KBM-7 (cell line): ENCODE measurements around the gene GLIPR2.

Source experiments
- DNase-seq: peaks from one replicate; pipeline ENCODE4 v3.0.0-alpha.2; 2015
- in situ Hi-C: fragments of 300-500 bp; cut with MboI; formaldehyde crosslinking; loops from 2 replicates; pipeline ENCODE4 v1.14.3; 2020; ENCODE audit warnings: low sequenced_read_pairs, low pct_unique_long_range_greater_than_20kb, mixed read lengths

GLIPR2 gene

DNA sequence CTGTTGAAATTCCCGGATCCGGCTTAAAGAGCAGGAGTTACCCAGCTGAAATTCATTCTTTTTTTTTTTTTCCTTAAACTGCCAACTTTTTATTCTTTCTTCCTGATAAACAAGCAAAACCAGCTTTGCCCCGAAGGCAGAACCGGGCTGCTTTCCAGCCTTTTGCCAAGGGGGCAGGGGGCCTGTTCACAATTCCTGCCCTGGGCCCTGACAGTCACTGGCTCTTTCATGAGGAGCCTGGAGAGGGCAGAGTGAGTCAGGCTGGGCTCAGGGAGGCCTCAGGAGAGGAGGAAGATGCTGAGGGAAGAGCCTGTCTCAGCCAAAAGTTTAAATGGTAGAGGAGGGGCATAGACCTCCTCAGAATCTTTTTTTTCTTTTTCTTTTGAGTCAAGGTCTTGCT, 4.8 kb downstream of the GLIPR2 start:
- no peak for DNase-seq
- in situ Hi-C loops: no loop called here

DNA sequence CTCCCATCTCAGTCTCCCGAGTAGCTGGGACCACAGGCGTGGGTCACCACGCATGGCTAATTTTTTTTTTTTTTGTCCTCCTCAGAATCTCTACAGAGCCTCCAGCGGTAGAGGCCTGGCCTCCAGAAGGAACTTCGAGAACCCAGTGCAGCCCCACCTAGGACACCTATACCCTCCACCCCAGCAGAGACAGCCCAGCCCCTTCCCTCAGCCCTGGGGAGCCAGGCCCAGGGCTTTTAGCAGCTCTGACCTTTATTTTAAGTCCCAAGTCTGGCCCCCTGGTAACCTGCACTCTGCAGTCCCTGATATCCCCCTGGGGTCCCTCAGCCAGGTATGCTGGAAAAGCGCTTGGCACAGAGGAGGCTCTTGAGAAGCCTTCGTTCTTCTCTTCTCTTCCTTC, 5.2 kb downstream of the GLIPR2 start:
- DNase-seq: no peak
- in situ Hi-C loops: no loop called here

DNA sequence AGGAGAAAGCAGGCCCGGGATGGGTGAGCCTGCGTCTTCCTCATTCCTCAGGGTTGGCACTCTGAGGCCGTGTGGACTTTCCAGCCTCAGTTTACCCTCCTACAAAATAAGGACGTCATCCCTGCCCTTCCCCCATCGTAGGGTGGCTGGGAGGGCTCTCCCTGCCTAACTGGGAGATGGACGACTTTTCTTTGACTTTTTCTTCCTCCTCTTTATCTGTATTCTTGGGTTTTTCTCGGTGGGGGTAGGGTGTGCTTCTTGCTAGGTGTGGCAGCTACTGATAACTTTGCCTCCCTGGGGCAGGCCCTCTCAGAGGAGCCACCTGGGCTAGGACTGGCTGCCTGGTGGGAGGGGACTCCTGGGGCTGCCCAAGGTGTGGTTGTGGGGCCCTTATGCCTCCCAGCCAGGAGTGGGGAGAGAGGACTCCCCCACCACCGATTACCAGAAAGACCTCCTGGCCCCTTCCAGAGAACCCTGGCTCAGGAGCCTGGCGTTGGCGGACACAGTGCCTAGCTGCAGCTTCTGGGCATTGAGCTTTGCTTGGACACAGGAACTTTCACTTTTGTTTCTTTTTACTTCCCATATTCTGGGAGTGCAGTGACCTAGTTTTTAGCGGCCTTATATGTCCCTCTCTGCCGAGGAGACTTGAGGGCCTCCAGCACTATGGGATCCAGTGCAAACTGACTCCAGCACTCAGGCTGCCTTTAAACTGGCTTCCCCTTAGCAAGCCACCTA, 6.1 kb downstream of the GLIPR2 start:
- DNase-seq: peak; percentile 50
- in situ Hi-C loops: no loop called here

DNA sequence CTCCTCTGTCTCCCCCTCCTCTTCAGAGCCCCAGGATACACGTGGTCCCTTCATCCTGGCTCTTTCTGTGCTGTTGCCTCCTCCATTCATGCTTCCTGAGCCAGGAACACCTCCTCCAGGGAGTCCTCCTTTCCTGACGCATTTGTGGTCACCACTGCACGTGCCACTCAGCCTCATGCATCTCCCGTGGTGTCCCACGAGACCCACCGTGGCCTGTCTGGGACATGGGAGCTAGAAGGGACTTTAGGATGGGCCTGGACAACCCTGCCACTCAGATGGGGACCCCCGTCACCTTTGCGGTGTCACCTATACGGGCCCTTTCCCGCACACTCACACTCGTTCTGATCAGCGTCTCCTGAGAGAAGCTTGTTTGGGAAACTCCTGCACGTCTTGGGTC, 6.7 kb downstream of the GLIPR2 start:
- no peak for DNase-seq
- in situ Hi-C loops: no loop called here

DNA sequence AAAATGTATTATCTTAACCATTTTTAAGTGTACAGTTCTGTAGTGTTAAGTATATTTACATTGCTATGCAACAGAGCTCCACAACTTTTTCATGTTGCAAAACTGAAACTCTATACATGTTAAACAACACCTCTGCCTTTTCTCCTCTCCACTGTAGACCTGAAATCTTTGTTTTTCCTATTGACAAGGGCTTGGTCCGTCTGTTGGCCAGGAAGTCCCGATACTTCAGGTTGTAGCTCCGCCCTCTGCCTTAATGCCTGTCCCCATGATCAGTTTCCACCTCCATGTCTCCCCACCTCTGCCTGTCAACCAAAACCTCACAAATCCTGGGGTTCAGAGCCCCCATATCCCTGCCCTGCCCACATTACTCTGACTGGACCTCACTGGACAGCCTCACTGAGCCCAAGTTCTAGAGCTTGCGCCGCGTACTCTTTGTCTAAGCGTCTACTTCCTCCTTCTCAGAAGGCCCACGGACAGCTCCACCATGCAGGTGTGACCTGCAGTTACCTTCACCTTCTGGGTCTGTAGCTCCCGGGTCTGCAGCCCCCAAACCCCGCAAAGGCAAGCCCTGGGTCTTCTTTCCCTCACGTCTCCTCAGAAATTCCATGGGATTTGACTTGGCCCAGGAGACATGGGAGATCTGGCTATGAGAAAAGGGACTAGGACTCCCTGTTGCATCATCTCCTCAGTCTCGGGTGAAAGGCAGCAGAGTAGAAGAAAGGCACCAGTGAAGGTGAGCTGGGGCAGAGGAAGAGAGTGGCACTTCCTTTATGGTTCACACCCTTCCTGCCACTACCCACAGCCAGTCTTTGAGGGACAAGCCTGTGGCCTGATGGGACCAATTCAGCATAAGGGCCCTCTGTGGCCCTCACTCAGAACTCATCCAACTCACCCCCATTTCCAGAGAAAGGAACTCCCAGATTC, 8.0 kb downstream of the GLIPR2 start:
- in situ Hi-C loops: no loop called here

DNA sequence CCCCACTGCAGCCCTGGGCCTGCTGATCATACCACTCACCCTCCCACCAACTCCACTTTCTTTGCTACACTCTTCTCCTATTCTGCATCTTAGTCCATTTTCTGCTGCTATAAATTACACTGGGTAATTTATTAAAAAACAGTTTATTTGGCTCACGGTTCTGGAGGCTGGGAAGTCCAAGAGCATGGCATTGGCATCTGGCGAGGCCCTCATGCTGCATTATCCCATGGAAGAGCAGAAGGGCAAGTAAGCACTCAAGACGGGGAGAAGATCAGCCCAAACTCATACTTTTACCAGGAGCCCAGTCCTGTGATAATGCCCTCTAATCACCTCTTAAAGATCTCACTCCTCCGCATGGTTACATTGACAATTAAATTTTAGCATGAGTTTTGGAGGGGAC, 9.4 kb downstream of the GLIPR2 start:
- DNase-seq: no peak
- in situ Hi-C loops: no loop called here

More for the DNA sequence above, 8.0 kb downstream of the GLIPR2 start:
- no peak for DNase-seq

DNA sequence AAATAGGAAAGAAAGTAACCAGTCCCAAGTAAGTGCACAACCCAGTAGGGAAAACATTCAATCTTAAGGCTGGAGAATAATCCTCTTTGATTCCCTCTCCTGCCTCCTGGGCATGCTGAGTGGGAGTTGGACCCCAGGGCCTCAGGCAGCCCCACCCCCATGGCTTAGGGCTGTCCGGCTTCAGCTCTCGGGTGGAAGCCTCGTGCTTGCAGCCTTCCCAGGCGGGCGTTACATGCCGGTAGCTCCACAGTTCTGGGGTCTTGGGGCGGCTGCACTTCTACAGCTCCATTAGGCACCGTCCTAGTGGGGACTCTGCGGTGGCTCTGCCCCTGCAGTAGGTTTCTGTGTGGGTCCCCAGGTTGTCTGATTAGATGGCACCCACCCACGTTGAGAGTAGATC, 10.1 kb downstream of the GLIPR2 start:
- no peak for DNase-seq
- in situ Hi-C loops: no loop called here

DNA sequence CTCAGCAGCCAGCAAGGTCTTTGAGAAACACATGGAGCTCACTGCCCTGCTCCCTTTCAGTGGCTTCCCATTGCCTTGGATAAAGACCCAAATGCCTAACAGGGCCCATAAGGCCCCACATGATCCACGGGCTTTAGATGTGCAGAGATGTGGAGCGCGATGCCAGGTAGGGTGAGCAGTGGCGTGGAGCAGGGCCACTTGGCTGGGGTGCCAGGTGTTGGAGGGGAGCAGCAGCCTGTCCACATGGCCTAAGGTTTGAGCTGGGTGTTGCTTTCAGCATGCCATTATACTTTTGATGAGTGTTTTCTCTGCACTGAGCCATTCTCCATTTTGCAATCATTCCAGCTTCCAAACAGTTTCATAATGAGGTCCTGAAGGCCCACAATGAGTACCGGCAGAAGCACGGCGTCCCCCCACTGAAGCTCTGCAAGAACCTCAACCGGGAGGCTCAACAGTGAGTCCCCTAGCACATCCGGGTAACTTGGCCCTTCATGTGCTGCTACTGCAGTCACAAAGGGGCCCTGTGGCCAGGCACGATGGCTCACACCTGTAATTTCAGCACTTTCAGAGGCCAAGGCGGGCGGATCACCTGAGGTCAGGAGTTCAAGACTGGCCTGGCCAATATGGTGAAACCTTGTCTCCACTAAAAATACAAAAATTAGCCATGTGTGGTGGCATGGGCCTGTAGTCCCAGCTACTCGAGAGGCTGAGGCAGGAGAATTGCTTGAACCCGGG, 11.1 kb downstream of the GLIPR2 start:
- in situ Hi-C loops: no loop called here
- DNase-seq: no peak

DNA sequence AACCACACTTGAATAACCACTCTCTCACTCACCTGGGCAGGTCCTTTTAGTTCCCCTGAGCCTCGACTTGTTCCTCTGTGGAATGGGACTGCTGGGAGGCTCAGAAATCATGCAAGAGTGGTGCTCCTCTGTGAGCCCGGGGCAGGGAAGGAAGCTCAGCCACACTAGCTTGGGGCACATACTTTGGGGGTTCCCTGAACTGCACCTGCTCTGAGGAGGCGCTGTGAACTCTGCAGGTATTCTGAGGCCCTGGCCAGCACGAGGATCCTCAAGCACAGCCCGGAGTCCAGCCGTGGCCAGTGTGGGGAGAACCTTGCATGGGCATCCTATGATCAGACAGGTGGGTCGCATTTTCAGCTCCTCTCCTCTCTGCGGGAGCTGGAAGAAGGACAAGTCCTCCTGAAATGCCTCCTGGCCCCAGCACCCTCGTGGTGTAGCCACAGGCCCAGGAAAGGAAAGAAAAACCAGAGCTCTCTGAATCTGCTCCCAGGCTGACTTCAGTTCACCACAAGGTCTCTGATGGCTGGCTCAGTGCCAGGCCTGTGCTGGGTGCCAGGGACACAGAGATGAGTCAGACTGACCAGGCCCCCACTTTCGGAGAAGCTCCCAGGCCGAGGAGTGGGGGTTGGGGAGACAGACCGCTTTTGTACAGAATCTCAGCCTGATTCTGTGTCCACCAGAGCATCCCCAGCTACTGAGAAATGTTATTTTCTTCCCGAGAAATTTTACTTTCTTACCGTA, 11.9 kb downstream of the GLIPR2 start:
- no peak for DNase-seq
- in situ Hi-C loops: no loop called here

DNA sequence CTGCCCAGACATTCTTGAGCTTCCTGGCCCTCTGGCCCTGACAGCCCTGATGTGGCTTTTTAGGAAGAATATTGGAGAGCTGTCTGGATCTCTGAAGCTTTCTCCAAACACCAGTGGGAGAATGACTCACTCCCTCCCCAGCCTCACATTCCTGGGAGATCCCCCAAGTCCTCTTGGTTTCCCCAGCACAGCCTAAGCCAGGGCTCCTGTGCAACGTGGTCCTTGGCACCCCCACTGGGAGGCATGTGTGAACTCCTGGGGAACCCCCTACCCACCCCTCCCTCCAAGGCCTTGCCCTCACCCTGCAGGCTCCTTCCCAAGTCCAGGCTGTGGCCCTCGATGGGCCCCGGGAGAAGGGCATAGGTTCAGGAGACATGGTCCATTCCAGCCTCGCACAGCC, 12.7 kb downstream of the GLIPR2 start:
- no peak for DNase-seq
- in situ Hi-C loops: no loop called here

DNA sequence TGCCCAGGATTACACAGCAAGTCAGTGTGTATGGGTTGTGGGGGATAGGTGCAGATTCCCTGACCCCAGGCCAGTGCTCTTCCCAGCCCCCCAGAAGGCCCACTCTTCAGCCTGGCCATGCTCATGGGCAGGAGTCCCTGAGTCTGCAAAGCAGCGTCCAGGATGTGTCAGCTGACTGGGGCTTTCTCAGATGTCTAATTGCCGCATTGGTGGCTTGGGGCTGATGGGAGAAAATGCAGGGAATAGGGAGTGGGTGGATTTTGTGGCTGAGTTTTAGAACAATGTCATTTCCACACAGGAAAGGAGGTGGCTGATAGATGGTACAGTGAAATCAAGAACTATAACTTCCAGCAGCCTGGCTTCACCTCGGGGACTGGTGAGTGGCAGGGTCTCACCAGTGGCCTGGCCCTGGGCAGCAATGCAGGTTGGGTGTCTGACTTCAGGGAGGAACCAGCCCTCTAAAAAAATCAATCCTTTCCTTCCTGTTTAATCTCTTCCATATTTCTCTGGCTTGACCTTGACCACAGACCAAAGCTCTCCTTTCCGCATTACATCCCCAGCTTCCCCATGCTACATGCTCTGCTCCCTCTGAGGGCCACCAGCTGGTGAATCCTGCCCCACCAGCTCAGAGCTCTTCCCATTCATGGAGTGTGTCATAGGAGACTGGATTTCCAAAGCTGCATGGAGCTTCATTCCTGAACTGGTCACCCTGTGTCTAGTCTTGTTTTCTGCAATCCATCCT, 14.2 kb downstream of the GLIPR2 start:
- in situ Hi-C loops: no loop called here
- DNase-seq: peak; percentile 57

DNA sequence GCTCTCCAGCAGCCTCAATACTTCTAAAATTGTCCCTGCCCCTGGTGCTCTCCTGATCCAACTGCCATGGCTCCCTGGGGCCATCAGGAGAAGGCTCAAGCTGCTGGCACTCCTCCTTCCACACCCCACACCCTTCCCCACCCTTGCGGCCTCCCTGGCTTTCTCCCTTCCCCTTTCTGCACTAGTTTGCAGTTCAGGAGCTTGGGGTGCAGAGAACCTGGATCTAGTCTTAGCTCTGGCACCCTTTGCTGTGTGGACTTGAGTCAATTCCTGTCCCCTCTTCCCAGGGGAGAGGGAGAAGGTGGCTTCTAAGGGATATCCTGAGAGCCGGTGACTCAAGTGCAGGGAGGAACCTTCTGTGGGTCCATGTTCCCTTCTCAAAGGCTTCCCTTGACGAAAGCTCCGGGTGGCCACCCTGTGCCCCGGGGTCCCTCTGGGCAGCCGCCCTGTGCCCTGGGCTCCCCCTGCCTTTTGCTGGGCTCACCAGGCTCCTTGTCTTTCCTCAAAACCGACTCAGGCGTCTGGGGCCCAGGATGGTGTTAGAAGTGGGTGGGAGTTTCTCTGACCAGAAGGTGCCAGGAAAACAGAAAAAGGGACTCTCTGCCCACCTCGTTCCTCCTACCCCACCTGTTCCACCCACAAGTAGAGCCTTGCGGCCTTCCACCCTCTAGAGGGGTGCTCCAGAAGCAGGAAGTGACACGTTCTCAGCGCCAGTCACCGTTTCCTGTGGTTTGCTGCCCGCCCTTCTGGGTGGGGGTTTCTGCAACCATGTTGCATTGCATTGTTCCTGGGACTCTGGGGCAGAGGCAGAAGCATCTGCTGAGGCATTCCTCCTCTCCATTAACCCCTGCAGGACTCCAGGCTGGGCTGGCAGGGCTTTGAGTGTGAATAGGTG, 15.0 kb downstream of the GLIPR2 start:
- peak; percentile 87 for DNase-seq
- in situ Hi-C loops: no loop called here

DNA sequence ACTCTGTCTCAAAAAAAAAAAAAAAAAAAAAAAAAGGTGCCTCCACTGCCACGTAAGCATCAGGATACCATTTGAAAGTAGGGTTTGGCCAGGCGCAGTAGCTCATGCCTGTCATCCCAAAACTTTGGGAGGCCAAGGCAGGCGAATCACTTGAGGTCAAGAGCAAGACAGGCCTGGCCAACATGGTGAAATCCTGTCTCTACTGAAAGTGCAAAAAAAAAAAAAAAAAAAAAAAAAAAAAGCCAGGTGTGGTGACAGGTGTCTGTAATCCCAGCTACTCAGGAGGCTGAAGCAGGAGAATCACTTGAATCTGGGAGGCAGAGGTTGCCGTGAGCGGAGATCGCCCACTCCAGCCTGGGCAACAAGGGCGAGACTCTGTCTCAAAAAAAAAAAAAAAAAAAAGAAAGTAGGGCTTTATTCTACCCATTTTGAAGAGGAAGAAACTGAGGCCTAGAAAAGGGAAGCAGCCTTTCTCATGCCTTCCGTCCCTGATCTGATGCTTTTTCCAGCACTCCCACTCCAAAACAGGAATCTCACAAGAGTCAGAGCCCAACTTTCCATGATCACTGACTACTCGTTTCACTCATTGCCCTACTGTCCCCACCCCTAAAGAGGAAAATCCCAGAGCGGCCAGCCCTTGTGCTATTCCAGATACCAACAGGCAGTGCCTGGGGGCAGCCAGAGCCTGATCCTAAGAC, 16.4 kb downstream of the GLIPR2 start:
- no peak for DNase-seq

DNA sequence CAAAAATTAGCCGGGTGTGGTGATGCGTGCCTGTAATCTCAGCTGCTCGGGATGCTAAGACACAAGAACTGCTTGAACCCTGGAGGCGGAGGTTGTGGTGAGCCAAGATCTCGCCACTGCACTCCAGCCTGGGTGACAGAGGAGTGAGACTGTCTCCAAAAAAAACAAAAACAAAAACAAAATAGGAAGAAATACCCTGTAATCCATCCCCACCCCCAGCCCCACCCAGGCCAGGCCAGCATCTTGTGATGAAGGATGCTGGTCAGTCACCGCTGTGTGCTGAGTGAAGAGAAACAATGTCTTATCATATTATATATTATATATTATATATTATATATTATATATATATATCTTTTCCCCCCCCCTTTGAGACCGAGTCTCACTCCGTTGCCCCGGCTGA, 17.2 kb downstream of the GLIPR2 start:
- in situ Hi-C loops: no loop called here
- DNase-seq: no peak

More for the DNA sequence above, 16.4 kb downstream of the GLIPR2 start:
- in situ Hi-C loops: no loop called here

DNA sequence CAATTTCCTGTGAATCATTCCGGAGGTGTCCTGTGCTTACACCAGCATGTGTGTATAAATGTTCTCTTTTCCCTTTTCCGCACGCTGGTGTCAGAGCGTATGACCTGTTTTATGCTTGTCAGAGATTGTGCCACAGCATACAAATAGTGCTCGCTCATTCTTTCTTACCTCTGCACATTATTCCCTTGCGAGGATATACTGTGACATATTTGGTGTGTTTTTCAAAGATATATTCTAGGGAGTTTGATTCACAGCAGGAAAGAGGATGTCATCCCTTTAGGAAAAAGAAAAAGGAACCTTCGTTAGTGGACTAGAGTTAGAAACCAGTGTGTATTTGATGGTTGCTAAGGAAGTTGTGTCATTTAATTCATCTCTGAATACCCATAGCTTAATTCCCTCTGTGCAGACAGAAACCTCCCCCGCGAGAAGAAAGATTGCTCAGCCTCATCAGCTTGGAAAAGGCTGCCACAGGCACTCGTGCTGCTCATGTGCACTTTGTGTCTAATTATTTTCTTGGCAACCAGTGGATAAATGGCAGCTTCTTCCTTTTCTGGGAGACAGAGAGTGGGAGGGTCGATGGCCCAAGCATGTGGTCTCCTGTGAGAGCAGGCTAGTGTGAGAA, 17.9 kb downstream of the GLIPR2 start:
- DNase-seq: peak; percentile 68
- in situ Hi-C loops: no loop called here

DNA sequence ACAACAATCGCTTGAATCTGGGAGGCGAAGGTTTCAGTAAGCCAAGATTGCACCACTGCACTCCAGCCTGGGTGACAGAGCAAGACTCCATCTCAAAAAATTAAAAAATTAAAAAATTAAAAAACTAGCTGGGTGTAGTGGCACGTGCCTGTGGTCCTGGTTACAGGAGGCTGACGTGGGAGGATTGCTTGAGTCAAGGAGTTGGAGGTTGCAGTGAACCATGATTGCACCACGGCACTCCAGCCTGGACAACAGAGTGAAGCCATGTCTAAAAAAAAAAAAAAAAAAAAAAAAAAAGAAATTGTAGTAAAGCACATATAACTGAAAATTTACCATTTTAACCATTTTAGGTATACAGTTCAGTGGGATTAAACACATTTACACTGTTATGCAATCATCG, 19.6 kb downstream of the GLIPR2 start:
- in situ Hi-C loops: no loop called here
- DNase-seq: no peak

DNA sequence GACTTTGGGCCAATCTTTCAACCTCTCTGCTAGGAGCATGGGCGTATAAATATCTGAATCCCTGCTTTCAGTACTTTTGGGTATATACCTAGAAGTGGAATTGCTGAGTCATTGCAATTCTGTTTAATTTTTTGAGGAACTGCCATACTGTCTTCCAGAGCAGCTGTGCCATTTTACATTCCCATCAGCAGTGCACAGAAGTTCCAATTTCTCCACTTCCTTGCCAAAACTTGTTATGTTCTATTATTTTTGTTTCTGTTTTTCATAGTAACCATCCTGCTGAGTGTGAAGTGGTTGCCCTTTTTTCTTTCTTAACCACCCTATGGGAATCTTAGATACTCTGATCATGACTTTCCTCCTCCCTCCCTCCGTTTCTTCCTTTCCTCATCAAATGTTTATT, 21.6 kb downstream of the GLIPR2 start:
- in situ Hi-C loops: no loop called here
- DNase-seq: peak; percentile 60
